Keratinocyte (primary cell): ENCODE data around the gene NLRP7. TPM values are rescaled to one million over a fixed set of nuclear protein-coding genes. Genes with fewer than 3 reads are reported as not detected.

Experiments used
- DNase-seq: peaks from one replicate; pipeline ENCODE4 v3.0.0-alpha.2; 2011; ENCODE audit warnings: low read depth, missing footprints, low spot score
- FAIRE-seq: peaks from 2 replicates; lab custom pipeline; 2011; peaks lifted over from hg19 to GRCh38; lab: Jason Lieb, UNC
- H2AFZ ChIP-seq: 2 replicates; pipeline ENCODE4 v1.6.0; 2012; ENCODE audit warnings: low read length, control low read depth, inconsistent platforms; ENCODE audit not compliant: control insufficient read depth
- H3K27ac ChIP-seq: 2 replicates; pipeline ENCODE4 v1.5.1; 2011; ENCODE audit warnings: low read length; ENCODE audit not compliant: control insufficient read depth, insufficient read depth
- H3K27me3 ChIP-seq: 3 replicates; pipeline ENCODE4 v1.6.0; 2011; ENCODE audit warnings: low read length; ENCODE audit not compliant: control insufficient read depth, insufficient read depth; ENCODE audit errors: extremely low read depth
- H3K36me3 ChIP-seq, 2 experiments: 2 replicates in 1 of 2; 3 replicates in 1 of 2; pipeline ENCODE4 v1.5.1; 2011; ENCODE audit warnings: low read length in 2 of 2, mild to moderate bottlenecking in 1 of 2; ENCODE audit not compliant: control insufficient read depth in 2 of 2, insufficient read depth in 2 of 2; ENCODE audit errors: extremely low read depth in 1 of 2
- H3K4me1 ChIP-seq: 3 replicates; pipeline ENCODE4 v1.5.1; 2011; ENCODE audit warnings: low read length; ENCODE audit not compliant: control insufficient read depth, insufficient read depth; ENCODE audit errors: extremely low read depth
- H3K4me2 ChIP-seq: 3 replicates; pipeline ENCODE4 v1.6.0; 2011; ENCODE audit warnings: low read depth, low read length; ENCODE audit not compliant: control insufficient read depth, insufficient read depth; ENCODE audit errors: extremely low read depth
- H3K4me3 ChIP-seq, 3 experiments: fragments of 200-600 bp in 1 of 3; sonication (generic) in 1 of 3; 2 replicates in 2 of 3; 3 replicates in 1 of 3; pipeline ENCODE4 v1.5.1; 2011 to 2016; ENCODE audit warnings: low read length in 3 of 3, mild to moderate bottlenecking in 3 of 3, control low read depth in 2 of 3, inconsistent platforms in 1 of 3, low read depth in 1 of 3, mixed read lengths in 1 of 3, mixed run types in 1 of 3, moderate library complexity in 1 of 3; ENCODE audit not compliant: control insufficient read depth in 2 of 3, insufficient read depth in 2 of 3; ENCODE audit errors: extremely low read depth in 1 of 3
- H3K79me2 ChIP-seq: 2 replicates; pipeline ENCODE4 v1.6.0; 2012; ENCODE audit warnings: low read length; ENCODE audit not compliant: control insufficient read depth, insufficient read depth
- H3K9ac ChIP-seq: 3 replicates; pipeline ENCODE4 v1.6.0; 2011; ENCODE audit warnings: low read length; ENCODE audit not compliant: control insufficient read depth, insufficient read depth; ENCODE audit errors: extremely low read depth
- H3K9me1 ChIP-seq: 3 replicates; pipeline ENCODE4 v1.6.0; 2011; ENCODE audit warnings: low read length; ENCODE audit not compliant: control insufficient read depth, insufficient read depth; ENCODE audit errors: extremely low read depth
- H3K9me3 ChIP-seq: 2 replicates; pipeline ENCODE4 v1.5.1; 2012; ENCODE audit warnings: low read depth, low read length; ENCODE audit not compliant: control insufficient read depth
- H4K20me1 ChIP-seq: 3 replicates; pipeline ENCODE4 v1.6.0; 2011; ENCODE audit warnings: low read length; ENCODE audit not compliant: control insufficient read depth, insufficient read depth; ENCODE audit errors: extremely low read depth
- CTCF ChIP-seq, 3 experiments: IDR thresholded peaks in 1 of 3; conservative IDR thresholded peaks in 1 of 3; optimal IDR thresholded peaks in 1 of 3; 2 replicates in 2 of 3; 3 replicates in 1 of 3; pipeline versions ENCODE3 to v1.5.1; 2011; ENCODE audit warnings: low read length in 3 of 3, mild to moderate bottlenecking in 3 of 3, moderate library complexity in 2 of 3, control low read depth in 1 of 3, inconsistent platforms in 1 of 3; ENCODE audit not compliant: insufficient read depth in 2 of 3; ENCODE audit errors: extremely low read depth in 1 of 3
- EZH2 ChIP-seq: IDR thresholded peaks from one replicate; pipeline ENCODE4 v1.6.1; 2012; ENCODE audit warnings: inconsistent platforms, mild to moderate bottlenecking, low read length, moderate library complexity
- dilution Hi-C: fragments of 300-500 bp; cut with MboI; formaldehyde crosslinking; loops from one replicate; pipeline ENCODE4 v1.7.0; 2020; ENCODE audit warnings: low sequenced_read_pairs; ENCODE audit not compliant: extremely low pct_ligation_motif_present
- polyA plus RNA-seq, 5 experiments: library from polyadenylated mRNA; depleted of rRNA in 3 of 5; stranded (reverse) in 3 of 5; stranded (forward) in 1 of 5; unstranded in 1 of 5; fragments of >200 nt; gene quantifications; 1 replicate in 1 of 5; 2 replicates in 3 of 5; 3 replicates in 1 of 5; pipeline versions ENCODE4 v1.2.1 to v1.2.3, GENCODE V29; 2011 to 2012; ENCODE audit warnings: missing spikeins in 2 of 5, low read depth in 1 of 5, low replicate concordance in 1 of 5

Gene NLRP7
- polyA plus RNA-seq, 1 donor (not counting 4 experiments of a cell fraction or from before 2014, with no cell fraction given), result not detected

DNA sequence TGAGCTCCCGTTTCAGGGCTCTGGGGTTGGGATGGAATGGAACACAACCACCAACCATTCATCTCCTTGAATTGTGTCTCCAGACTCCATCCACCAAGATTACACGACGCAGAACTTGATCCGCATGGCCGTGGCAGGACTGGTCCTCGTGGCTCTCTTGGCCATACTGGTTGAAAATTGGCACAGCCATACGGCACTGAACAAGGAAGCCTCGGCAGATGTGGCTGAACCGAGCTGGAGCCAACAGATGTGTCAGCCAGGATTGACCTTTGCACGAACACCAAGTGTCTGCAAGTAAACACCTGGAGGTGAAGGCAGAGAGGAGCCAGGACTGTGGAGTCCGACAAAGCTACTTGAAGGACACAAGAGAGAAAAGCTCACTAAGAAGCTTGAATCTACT is 57.8 kb downstream of the NLRP7 start:
- H4K20me1 ChIP-seq, result no peaks in the 10 kb centered on the region
- dilution Hi-C loops, result no loop called here
- no peak for TF ChIP-seq CTCF (optimal IDR thresholded peaks at IDR 0.05 in 1 of 3, IDR thresholded peaks at IDR 0.05 in 1 of 3, conservative IDR thresholded peaks at IDR 0.05 in 1 of 3; ENCODE audit: extremely low read depth in 1 of 3, insufficient read depth in 2 of 3, low read length in 3 of 3)
- TF ChIP-seq EZH2, result no peak
- H3K36me3 ChIP-seq, result no peaks in the 10 kb centered on the region
- no peaks in the 10 kb centered on the region for H3K79me2 ChIP-seq
- no peaks in the 10 kb centered on the region for H3K27me3 ChIP-seq
- H3K4me1 ChIP-seq, result no peaks in the 10 kb centered on the region
- H3K9ac ChIP-seq, result no peak overlapping the region
- H3K9me3 ChIP-seq, result no peaks in the 10 kb centered on the region
- no peak overlapping the region for H3K27ac ChIP-seq
- FAIRE-seq (no peak), DNase-seq (no peak)
- H3K4me2 ChIP-seq, result no peak overlapping the region
- H2AFZ ChIP-seq, result no peak overlapping the region
- no peaks in the 10 kb centered on the region for H3K9me1 ChIP-seq
- no peak overlapping the region for H3K4me3 ChIP-seq

DNA sequence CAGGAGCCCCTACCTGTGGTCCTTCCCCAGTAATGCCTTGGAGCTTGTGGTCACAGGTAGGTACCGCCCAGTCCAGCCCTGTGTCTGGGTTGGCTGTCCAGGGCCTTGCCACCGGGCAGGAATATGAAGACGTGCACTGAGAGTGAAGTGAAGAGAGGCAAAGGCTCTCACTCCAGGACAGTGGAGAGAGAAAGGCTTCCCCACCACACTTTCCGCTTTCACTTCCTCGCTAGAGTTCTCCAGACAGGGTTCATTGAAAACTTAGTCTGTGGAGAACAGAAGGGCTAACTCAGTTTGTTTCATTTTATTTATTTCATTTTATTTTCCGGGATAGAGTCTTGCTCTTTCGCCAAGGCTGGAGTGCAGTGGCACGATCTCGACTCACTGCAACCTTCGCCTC is 59.1 kb downstream of the NLRP7 start:
- no peak for FAIRE-seq
- Histone ChIP-seq H3K4me1 (no peaks in the 10 kb centered on the region), H3K9me3 (no peaks in the 10 kb centered on the region)

More for the DNA sequence above, 59.1 kb downstream of the NLRP7 start:
- H3K4me2 ChIP-seq, result no peak overlapping the region
- no peaks in the 10 kb centered on the region for H4K20me1 ChIP-seq
- no peak overlapping the region for H3K27ac ChIP-seq
- dilution Hi-C loops, result no loop called here
- no peak for TF ChIP-seq EZH2
- no peak for TF ChIP-seq CTCF (optimal IDR thresholded peaks at IDR 0.05 in 1 of 3, IDR thresholded peaks at IDR 0.05 in 1 of 3, conservative IDR thresholded peaks at IDR 0.05 in 1 of 3; ENCODE audit: extremely low read depth in 1 of 3, insufficient read depth in 2 of 3, low read length in 3 of 3)
- no peaks in the 10 kb centered on the region for H3K36me3 ChIP-seq
- H3K9ac ChIP-seq, result no peak overlapping the region
- no peak for DNase-seq
- no peaks in the 10 kb centered on the region for H3K27me3 ChIP-seq
- no peaks in the 10 kb centered on the region for H3K79me2 ChIP-seq
- H3K9me1 ChIP-seq, result no peaks in the 10 kb centered on the region
- H2AFZ ChIP-seq, result no peak overlapping the region
- H3K4me3 ChIP-seq, result no peak overlapping the region
